Body of pancreas (tissue), 4 donors: ENCODE data around the gene NLRP9. TPM values are rescaled to one million over a fixed set of nuclear protein-coding genes. Genes with fewer than 3 reads are reported as not detected.

ENCODE experiments used
- ATAC-seq: fragments of 150-250 bp; one replicate; pipeline ENCODE4 v1.9.1; 2016
- DNase-seq, 4 donors: peaks; one replicate each; pipeline ENCODE4 v3.0.0-alpha.2; 2019
- H3K27ac ChIP-seq, 4 donors: fragments of 200-600 bp; sonication (generic); 1 replicate in 3 of 4; 2 replicates in 1 of 4; pipeline versions ENCODE4 v1.5.1 to v1.6.1; 2016 to 2019; ENCODE audit warnings: mild to moderate bottlenecking in 1 of 4, mixed read lengths in 1 of 4, moderate library complexity in 1 of 4
- H3K27me3 ChIP-seq, 2 donors: fragments of 200-600 bp; sonication (generic); one replicate each; pipeline ENCODE4 v1.6.0; 2016; ENCODE audit warnings: mild to moderate bottlenecking in 1 of 2
- H3K36me3 ChIP-seq, 2 donors: fragments of 200-600 bp; sonication (generic); replicated peaks in 1 of 2; 2 replicates each; pipeline ENCODE4 v1.5.1; 2016; ENCODE audit warnings: low read depth in 2 of 2; ENCODE audit not compliant: insufficient read depth in 1 of 2
- H3K4me1 ChIP-seq: fragments of 200-600 bp; sonication (generic); one replicate; pipeline ENCODE4 v1.6.0; 2016
- H3K4me3 ChIP-seq, 2 donors: fragments of 200-600 bp; sonication (generic); 1 replicate in 1 of 2; 2 replicates in 1 of 2; pipeline ENCODE4 v1.5.1; 2016 to 2019
- H3K9me3 ChIP-seq, 3 donors: fragments of 200-600 bp; sonication (generic); 1 replicate in 2 of 3; 2 replicates in 1 of 3; pipeline ENCODE4 v1.5.1; 2016
- POLR2A ChIP-seq, 3 donors: fragments of 450-650 bp; IDR thresholded peaks; one replicate each; pipeline ENCODE4 v1.6.1; 2016; ENCODE audit warnings: antibody characterized with exemption in 3 of 3, mild to moderate bottlenecking in 2 of 3
- WGBS, 2 donors: methylation state at CpG; one replicate each; pipeline ENCODE4 v1.1.5; 2017; 5-methylcytosine and 5-hydroxymethylcytosine counted together
- intact Hi-C: fragments of 100-400 bp; cut with DNase I; formaldehyde crosslinking; loops from one replicate; pipeline ENCODE4 v1.15.1; 2023
- total RNA-seq, 2 donors: library from RNA; depleted of rRNA; stranded (reverse); fragments of >200 nt; gene quantifications; one replicate each; pipeline ENCODE4 v1.1.0, GENCODE V29; 2016
- TF ChIP-seq, protein P1 (sequence below), 7 experiments: fragments of 450-650 bp in 4 of 7; fragments of 200-600 bp in 3 of 7; sonication (generic) in 3 of 7; IDR thresholded peaks; one replicate each; pipeline ENCODE4 v1.5.1; 2016 to 2019; ENCODE audit warnings: antibody characterized with exemption in 7 of 7

NLRP9 gene
- total RNA-seq, 2 donors from 2014 or later = not detected

DNA sequence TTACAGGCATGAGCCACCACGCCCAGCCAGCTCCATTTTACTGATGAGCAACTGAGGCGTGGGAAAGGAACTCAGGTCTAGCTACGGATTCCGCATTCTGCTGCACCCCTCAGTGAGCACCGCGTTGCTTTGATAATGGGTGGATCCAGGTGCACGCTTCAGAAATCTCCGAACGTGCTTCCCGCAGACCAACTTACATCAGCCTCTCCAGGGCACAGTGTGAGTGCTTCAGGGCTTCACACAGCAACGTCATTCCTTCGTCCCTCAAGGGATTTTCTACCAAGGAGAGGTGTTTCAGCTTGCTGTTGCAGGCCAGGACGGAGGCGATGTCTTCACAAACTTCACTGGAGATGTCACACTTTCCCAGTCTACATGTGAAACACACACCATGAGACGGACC lies 21.7 kb downstream of the NLRP9 start:
- no peak for DNase-seq
- intact Hi-C loops = no loop called here

DNA sequence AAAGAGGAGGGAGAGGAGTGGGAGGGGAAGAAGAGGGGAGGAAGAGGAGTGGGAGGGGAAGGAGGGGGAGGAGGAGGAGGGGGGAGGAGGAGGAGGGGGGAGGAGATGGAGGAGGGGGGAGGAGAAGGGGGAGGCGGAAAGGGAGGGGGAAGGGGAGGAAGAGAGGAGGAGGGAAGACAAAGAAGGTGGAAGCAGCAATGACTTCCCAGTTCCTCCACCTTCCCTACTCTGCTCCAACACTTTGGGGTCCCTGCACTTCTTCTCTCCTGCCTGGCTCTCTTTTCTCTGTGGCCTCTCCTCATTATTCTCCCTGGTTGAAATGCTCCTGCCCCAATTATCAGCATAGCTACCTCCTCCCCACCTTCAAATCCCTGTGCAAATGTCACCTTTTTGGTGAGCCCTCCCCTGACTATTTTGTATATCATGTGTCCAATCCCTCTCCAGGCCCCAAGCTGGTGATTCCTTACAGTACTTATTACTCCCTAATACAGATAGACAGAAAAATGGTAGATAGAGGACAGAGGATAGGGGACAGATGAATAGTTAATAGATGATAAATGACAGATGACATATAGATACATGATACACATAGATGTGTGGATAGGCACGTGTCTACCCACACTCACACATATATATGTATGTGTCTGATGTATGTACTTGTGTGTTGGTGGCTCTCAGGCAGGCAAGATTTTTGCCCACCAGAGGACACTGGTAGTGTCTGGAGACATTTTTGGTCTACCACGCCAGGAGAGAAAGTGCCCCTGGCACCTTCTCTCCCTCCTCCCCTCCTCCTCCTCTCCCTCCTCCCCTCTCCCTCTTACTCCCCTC lies 25.2 kb downstream of the NLRP9 start:
- WGBS, 2 donors = 68 to 79% methylated on average over 2 of the region's 3 CpGs
- Histone ChIP-seq H3K27ac (no peak overlapping the region), H3K9me3 (no peaks in the 10 kb centered on the region), H3K36me3 (no peaks in the 10 kb centered on the region), H3K27me3 (peaks cover 0 to 6% of the 10 kb centered on the region in 2 donors), H3K4me3 (no peak overlapping the region), H3K4me1 (peaks cover 1% of the 10 kb centered on the region)
- DNase-seq (no peak), ATAC-seq (no peak)
- intact Hi-C loops = no loop called here
- TF ChIP-seq POLR2A (IDR thresholded peaks at IDR 0.05) = no peak
- TF ChIP-seq, protein P1, sequence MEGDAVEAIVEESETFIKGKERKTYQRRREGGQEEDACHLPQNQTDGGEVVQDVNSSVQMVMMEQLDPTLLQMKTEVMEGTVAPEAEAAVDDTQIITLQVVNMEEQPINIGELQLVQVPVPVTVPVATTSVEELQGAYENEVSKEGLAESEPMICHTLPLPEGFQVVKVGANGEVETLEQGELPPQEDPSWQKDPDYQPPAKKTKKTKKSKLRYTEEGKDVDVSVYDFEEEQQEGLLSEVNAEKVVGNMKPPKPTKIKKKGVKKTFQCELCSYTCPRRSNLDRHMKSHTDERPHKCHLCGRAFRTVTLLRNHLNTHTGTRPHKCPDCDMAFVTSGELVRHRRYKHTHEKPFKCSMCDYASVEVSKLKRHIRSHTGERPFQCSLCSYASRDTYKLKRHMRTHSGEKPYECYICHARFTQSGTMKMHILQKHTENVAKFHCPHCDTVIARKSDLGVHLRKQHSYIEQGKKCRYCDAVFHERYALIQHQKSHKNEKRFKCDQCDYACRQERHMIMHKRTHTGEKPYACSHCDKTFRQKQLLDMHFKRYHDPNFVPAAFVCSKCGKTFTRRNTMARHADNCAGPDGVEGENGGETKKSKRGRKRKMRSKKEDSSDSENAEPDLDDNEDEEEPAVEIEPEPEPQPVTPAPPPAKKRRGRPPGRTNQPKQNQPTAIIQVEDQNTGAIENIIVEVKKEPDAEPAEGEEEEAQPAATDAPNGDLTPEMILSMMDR (IDR thresholded peaks at IDR 0.05) = no peak

More for the DNA sequence above, 21.7 kb downstream of the NLRP9 start:
- Histone ChIP-seq H3K27ac (no peak overlapping the region), H3K4me3 (no peak overlapping the region), H3K4me1 (peaks cover 4% of the 10 kb centered on the region), H3K36me3 (no peaks in the 10 kb centered on the region), H3K27me3 (peaks cover 0 to 6% of the 10 kb centered on the region in 2 donors), H3K9me3 (no peaks in the 10 kb centered on the region)
- TF ChIP-seq, protein P1 (IDR thresholded peaks at IDR 0.05) = no peak
- 72 to 79% methylated on average over 15 of the region's 15 CpGs for WGBS, 2 donors
- ATAC-seq = no peak

DNA sequence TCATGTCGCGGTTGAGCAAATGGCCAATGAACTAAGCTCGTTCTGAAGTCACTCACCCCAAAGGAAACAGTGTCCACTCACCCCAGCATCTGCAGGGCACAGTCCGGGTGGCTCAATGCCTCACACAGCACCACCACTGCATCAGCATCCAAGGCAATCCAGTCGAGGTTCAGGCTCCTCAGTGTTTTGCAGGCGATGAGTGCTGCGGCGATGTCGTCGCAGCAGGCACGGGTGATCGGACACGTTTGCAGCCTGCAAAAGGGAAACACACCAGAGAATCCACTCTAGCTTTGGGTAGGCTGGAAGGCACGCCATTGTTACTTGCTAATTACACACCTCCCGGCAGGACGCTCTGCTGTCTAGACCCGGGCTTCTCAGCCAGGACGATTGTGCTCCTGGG lies 26.5 kb downstream of the NLRP9 start:
- Histone ChIP-seq H3K4me3 (no peak overlapping the region), H3K27ac (no peak overlapping the region), H3K36me3 (no peaks in the 10 kb centered on the region), H3K27me3 (peaks cover 0 to 6% of the 10 kb centered on the region in 2 donors), H3K4me1 (no peaks in the 10 kb centered on the region), H3K9me3 (no peaks in the 10 kb centered on the region)
- WGBS, 2 donors = 56 to 72% methylated on average over 14 to 18 of the region's 18 CpGs
- intact Hi-C loops = no loop called here
- no peak for DNase-seq
- TF ChIP-seq, protein P1 (IDR thresholded peaks at IDR 0.05) = no peak
- no peak for TF ChIP-seq POLR2A (IDR thresholded peaks at IDR 0.05)
- no peak for ATAC-seq

DNA sequence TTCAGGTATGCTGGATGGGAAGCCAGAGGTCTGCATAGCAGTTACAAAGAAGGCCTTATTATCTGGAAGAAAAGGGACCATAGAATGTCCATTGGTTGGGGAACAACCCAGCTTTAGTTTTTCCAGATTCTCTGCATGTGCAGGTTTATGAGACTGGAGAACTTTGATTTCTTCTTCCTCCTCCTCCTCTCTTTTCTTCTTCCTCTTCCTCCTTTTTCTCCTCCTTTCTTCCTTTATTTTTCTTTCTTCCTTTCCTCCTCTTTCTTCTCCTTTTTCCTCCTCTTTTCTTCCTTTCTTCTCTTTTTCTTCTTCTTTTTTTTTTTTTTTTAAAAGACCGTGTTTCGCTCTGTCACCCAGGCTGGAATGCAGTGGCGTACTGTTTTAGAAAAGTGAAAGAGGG lies 32.2 kb downstream of the NLRP9 start:
- no peak overlapping the region for H3K4me3 ChIP-seq
- no peaks in the 10 kb centered on the region for H3K27me3 ChIP-seq
- 93 to 94% methylated on average over 2 to 3 of the region's 3 CpGs for WGBS, 2 donors
- no peak overlapping the region for H3K27ac ChIP-seq
- DNase-seq (no peak), ATAC-seq (no peak)
- H3K4me1 ChIP-seq = peaks cover 20% of the 10 kb centered on the region
- TF ChIP-seq, protein P1 (IDR thresholded peaks at IDR 0.05) = no peak
- no peak for TF ChIP-seq POLR2A (IDR thresholded peaks at IDR 0.05)
- H3K36me3 ChIP-seq = no peaks in the 10 kb centered on the region
- no peaks in the 10 kb centered on the region for H3K9me3 ChIP-seq
- intact Hi-C loops = loop anchor here (10.0 kb wide), 1 partner anchor 109 kb away; no protein-coding TSS in a partner anchor
